OCI-LY1 (cell line): ENCODE measurements around the gene CCDC192.

Source experiments
- CTCF ChIP-seq: fragments of 200-600 bp; sonication (generic), shearing (Covaris generic); IDR thresholded peaks from 2 replicates; pipeline ENCODE4 v1.5.1; 2017; ENCODE audit warnings: mild to moderate bottlenecking, antibody characterized with exemption, low read length, moderate library complexity, mixed read lengths
- EZH2 ChIP-seq: fragments of 200-600 bp; sonication (generic), shearing (Covaris generic); IDR thresholded peaks from 2 replicates; pipeline ENCODE4 v1.8.0; 2017; ENCODE audit warnings: borderline replicate concordance, mixed run types, mild to moderate bottlenecking, antibody characterized with exemption, low read length, moderate library complexity, mixed read lengths

GRCh38 chr5:127987354-127988145, 284.4 kb downstream of the CCDC192 start:
- TF ChIP-seq CTCF = no peak
- no peak for TF ChIP-seq EZH2
